ENCODE results near the gene GSTT4. TPM values are rescaled to one million over a fixed set of nuclear protein-coding genes. Genes with fewer than 3 reads are reported as not detected.

Gene GSTT4
- total and polyA plus RNA-seq, 2 of the 13 experiments (the other 11 are each of a cell fraction or from before 2014, with no cell fraction given), result 0.59 to 0.62 TPM

GRCh38 chr22:24009227-24010017 is 4.2 kb upstream of the GSTT4 start (continued):
- TF ChIP-seq AHDC1 (CRISPR knock-in tag; IDR thresholded peaks at IDR 0.05; ENCODE audit: borderline replicate concordance), result no peak
- no peak for TF ChIP-seq ZSCAN25 (CRISPR knock-in tag; IDR thresholded peaks at IDR 0.05)
- TF ChIP-seq RBAK (CRISPR knock-in tag; IDR thresholded peaks at IDR 0.05), result no peak
- no peak for TF ChIP-seq ZNF773 (CRISPR knock-in tag; IDR thresholded peaks at IDR 0.05; ENCODE audit: borderline replicate concordance)
- 0 out of 2 replicates have a peak, but pooled peaks have one; percentile 26 for TF ChIP-seq GTF3A (CRISPR knock-in tag; conservative IDR thresholded peaks at IDR 0.05)
- no peak for TF ChIP-seq ZNF646 (CRISPR knock-in tag; IDR thresholded peaks at IDR 0.05)
- TF ChIP-seq TARDBP (CRISPR knock-in tag; IDR thresholded peaks at IDR 0.05), result no peak
- TF ChIP-seq FOXO1 (CRISPR knock-in tag; IDR thresholded peaks at IDR 0.05), result peak; percentile 70
- no peak for TF ChIP-seq HOXA9 (CRISPR knock-in tag; IDR thresholded peaks at IDR 0.05; ENCODE audit: borderline replicate concordance)
- TF ChIP-seq MED13 (CRISPR knock-in tag; IDR thresholded peaks at IDR 0.05), result no peak; the same call in 1 of the 2 replicates
- no peak; the same call in 1 of the 2 replicates for TF ChIP-seq NFKB2 (CRISPR knock-in tag; IDR thresholded peaks at IDR 0.05; ENCODE audit: borderline replicate concordance)
- no peak for TF ChIP-seq GZF1 (CRISPR knock-in tag; IDR thresholded peaks at IDR 0.05)
- no peak for TF ChIP-seq MAFK (conservative IDR thresholded peaks at IDR 0.05 in 1 of 2, IDR thresholded peaks at IDR 0.05 in 1 of 2; ENCODE audit: low read length in 2 of 2)
- TF ChIP-seq CHD2 (IDR thresholded peaks at IDR 0.05; ENCODE audit: low read depth, low read length), result no peak

All from HepG2 (cell line).